PC-9 (cell line): Measurements from ENCODE around the gene RAPSN. TPM values are rescaled to one million over a fixed set of nuclear protein-coding genes. Genes with fewer than 3 reads are reported as not detected.

Experiments
- BruUV-seq: library from RNA; stranded (reverse); fragments of 400-500 nt; replicated peaks from 2 replicates; lab custom pipeline; 2021; lab: Mats Ljungman, UMichigan
- CTCF ChIA-PET: fragments of 300-600 bp; sonication (Branson Sonifier 250); formaldehyde crosslinking; loops from one replicate; lab custom pipeline; 2022; ENCODE audit warnings: antibody characterized with exemption; lab: Charles Lee
- POLR2A ChIA-PET: fragments of 300-600 bp; sonication (Branson Sonifier 250); formaldehyde crosslinking; loops from one replicate; lab custom pipeline; 2022; ENCODE audit warnings: antibody characterized with exemption; ENCODE audit not compliant: unreplicated experiment; lab: Charles Lee
- DNase-seq, 2 experiments: peaks; one replicate each; pipeline versions ENCODE4 v3.0.0 to v3.0.0-alpha.2; 2015 to 2022; ENCODE audit warnings: mixed read lengths in 1 of 2
- H2AFZ ChIP-seq: fragments of 200-600 bp; sonication (generic); 2 replicates; pipeline ENCODE4 v1.8.1; 2017; ENCODE audit warnings: antibody characterized with exemption
- H3F3A ChIP-seq: fragments of 200-600 bp; sonication (generic); 2 replicates; pipeline ENCODE4 v1.8.1; 2017; ENCODE audit warnings: antibody characterized with exemption, mild to moderate bottlenecking, low read depth; ENCODE audit not compliant: insufficient read depth
- H3K27ac ChIP-seq: fragments of 200-600 bp; sonication (generic); 2 replicates; pipeline ENCODE4 v1.6.1; 2016; ENCODE audit warnings: mixed run types
- H3K27me3 ChIP-seq: fragments of 200-600 bp; sonication (generic); 2 replicates; pipeline ENCODE4 v1.6.1; 2016; ENCODE audit warnings: low read depth, mixed run types; ENCODE audit not compliant: insufficient read depth
- H3K36me3 ChIP-seq: fragments of 200-600 bp; sonication (generic); 2 replicates; pipeline ENCODE4 v1.6.1; 2016; ENCODE audit warnings: low read depth, mixed run types
- H3K4me1 ChIP-seq: fragments of 200-600 bp; sonication (generic); replicated peaks from 2 replicates; pipeline ENCODE4 v1.6.1; 2016; ENCODE audit warnings: mixed run types; ENCODE audit not compliant: insufficient read depth
- H3K4me2 ChIP-seq: fragments of 200-600 bp; sonication (generic); 2 replicates; pipeline ENCODE4 v1.6.1; 2017; ENCODE audit warnings: mixed run types
- H3K4me3 ChIP-seq: fragments of 200-600 bp; sonication (generic); 2 replicates; pipeline ENCODE4 v1.6.1; 2016; ENCODE audit warnings: mixed run types
- H3K79me2 ChIP-seq: fragments of 200-600 bp; sonication (generic); 2 replicates; pipeline ENCODE4 v1.6.1; 2017; ENCODE audit warnings: low read depth, mixed run types
- H3K9me2 ChIP-seq: fragments of 200-600 bp; sonication (generic); 2 replicates; pipeline ENCODE4 v1.8.1; 2017; ENCODE audit warnings: mild to moderate bottlenecking; ENCODE audit not compliant: insufficient read depth
- H3K9me3 ChIP-seq: fragments of 200-600 bp; sonication (generic); 2 replicates; pipeline ENCODE4 v1.8.1; 2016; ENCODE audit warnings: low read depth; ENCODE audit not compliant: insufficient read depth
- H4K20me1 ChIP-seq: fragments of 200-600 bp; sonication (generic); 2 replicates; pipeline ENCODE4 v1.8.1; 2017; ENCODE audit not compliant: insufficient read depth
- CTCF ChIP-seq: fragments of 200-600 bp; sonication (generic); conservative IDR thresholded peaks from 2 replicates; pipeline ENCODE4 v1.6.1; 2017; ENCODE audit warnings: mixed run types, antibody characterized with exemption, mild to moderate bottlenecking, moderate library complexity
- EZH2 ChIP-seq: fragments of 200-600 bp; sonication (generic); IDR thresholded peaks from 2 replicates; pipeline ENCODE4 v1.8.0; 2017; ENCODE audit warnings: antibody characterized with exemption, low read depth
- intact Hi-C: fragments of 100-400 bp; cut with micrococcal nuclease; formaldehyde crosslinking; loops from one replicate; pipeline ENCODE4 v1.10.0; 2022; ENCODE audit not compliant: unreplicated experiment
- total RNA-seq: library from RNA; stranded (reverse); gene quantifications from 2 replicates; pipeline ENCODE4 v1.2.3, GENCODE V29; 2021

Gene RAPSN
- total RNA-seq, 1 experiment from 2014 or later: 7.3 TPM

- DNase-seq: no peak
- CTCF ChIA-PET: no interaction called here
Observed at GRCh38 chr11:47451436-47451835, 2.5 kb upstream of the RAPSN start.

DNA sequence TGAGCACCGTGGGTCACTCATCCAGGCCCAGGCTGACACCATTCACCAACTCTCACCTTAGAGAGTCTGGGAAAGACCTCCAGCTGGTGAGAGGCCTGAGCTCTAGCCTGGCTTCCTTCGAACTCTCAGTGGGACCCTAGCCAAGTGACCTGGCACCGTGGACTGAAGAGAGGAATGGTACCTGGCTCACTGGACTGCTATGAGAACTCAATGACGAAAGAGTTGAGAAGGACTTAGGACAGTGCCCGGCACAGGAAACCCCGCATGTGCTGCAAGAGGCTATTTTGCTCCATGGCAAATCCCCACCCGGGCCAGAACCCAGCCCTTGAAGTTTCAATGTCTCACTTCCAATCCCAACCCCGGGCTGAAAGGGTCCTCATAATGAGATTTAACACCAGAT is 605 bp upstream of the RAPSN start:
- no peak overlapping the region for H2AFZ ChIP-seq
- H3K4me2 ChIP-seq: no peak overlapping the region
- intact Hi-C loops: no loop called here
- H3K9me2 ChIP-seq: no peaks in the 10 kb centered on the region
- no peaks in the 10 kb centered on the region for H3K36me3 ChIP-seq
- DNase-seq: no peak
- H3K27ac ChIP-seq: no peak overlapping the region
- no peaks in the 10 kb centered on the region for H3K79me2 ChIP-seq
- no peaks in the 10 kb centered on the region for H4K20me1 ChIP-seq
- H3K4me3 ChIP-seq: no peak overlapping the region
- H3K9me3 ChIP-seq: no peaks in the 10 kb centered on the region
- H3K4me1 ChIP-seq: no peaks in the 10 kb centered on the region
- ChIA-PET CTCF (no interaction called here), POLR2A (no interaction called here)
- peaks cover 4% of the 10 kb centered on the region; the same call in 1 of the 2 replicates for H3F3A ChIP-seq
- H3K27me3 ChIP-seq: no peaks in the 10 kb centered on the region
- BruUV-seq: no TSS peak
- no peak for TF ChIP-seq EZH2
- TF ChIP-seq CTCF: no peak

More at GRCh38 chr11:47451436-47451835, 2.5 kb upstream of the RAPSN start:
- no peak overlapping the region for H3K4me2 ChIP-seq
- POLR2A ChIA-PET: no interaction called here
- H3K9me2 ChIP-seq: no peaks in the 10 kb centered on the region
- no peak overlapping the region for H2AFZ ChIP-seq
- peaks cover 12% of the 10 kb centered on the region; the same call in 1 of the 2 replicates for H3F3A ChIP-seq
- H3K27me3 ChIP-seq: no peaks in the 10 kb centered on the region
- BruUV-seq: no TSS peak
- no peak overlapping the region for H3K27ac ChIP-seq
- H3K4me1 ChIP-seq: no peaks in the 10 kb centered on the region
- TF ChIP-seq CTCF (no peak), EZH2 (no peak)
- H3K79me2 ChIP-seq: no peaks in the 10 kb centered on the region
- H3K9me3 ChIP-seq: no peaks in the 10 kb centered on the region
- intact Hi-C loops: loop anchor here (5.0 kb wide), 1 partner anchor 166 kb away; no protein-coding TSS in a partner anchor
- no peaks in the 10 kb centered on the region for H3K36me3 ChIP-seq
- no peaks in the 10 kb centered on the region for H4K20me1 ChIP-seq
- no peak overlapping the region for H3K4me3 ChIP-seq

GRCh38 chr11:47447906-47448305 is 1.0 kb downstream of the RAPSN start:
- BruUV-seq: no TSS peak
- no peaks in the 10 kb centered on the region for H3K9me2 ChIP-seq
- H4K20me1 ChIP-seq: no peaks in the 10 kb centered on the region
- H2AFZ ChIP-seq: no peak overlapping the region
- no peaks in the 10 kb centered on the region for H3K79me2 ChIP-seq
- POLR2A ChIA-PET: interaction anchor here (0.6 kb wide), 1 partner anchor 105 kb away, joined by 4 read pairs; no protein-coding TSS in a partner anchor
- no peak overlapping the region for H3K4me2 ChIP-seq
- DNase-seq: no peak
- H3K4me3 ChIP-seq: no peak overlapping the region
- no peaks in the 10 kb centered on the region for H3K27me3 ChIP-seq
- no peaks in the 10 kb centered on the region for H3K36me3 ChIP-seq
- no peak overlapping the region for H3K27ac ChIP-seq
- H3K4me1 ChIP-seq: no peaks in the 10 kb centered on the region
- intact Hi-C loops: no loop called here
- peaks cover 4% of the 10 kb centered on the region; the same call in 1 of the 2 replicates for H3F3A ChIP-seq
- CTCF ChIA-PET: no interaction called here
- TF ChIP-seq EZH2: no peak
- no peak for TF ChIP-seq CTCF
- H3K9me3 ChIP-seq: no peaks in the 10 kb centered on the region
